ENCODE data around the gene BLTP3A.

Gene BLTP3A

DNA sequence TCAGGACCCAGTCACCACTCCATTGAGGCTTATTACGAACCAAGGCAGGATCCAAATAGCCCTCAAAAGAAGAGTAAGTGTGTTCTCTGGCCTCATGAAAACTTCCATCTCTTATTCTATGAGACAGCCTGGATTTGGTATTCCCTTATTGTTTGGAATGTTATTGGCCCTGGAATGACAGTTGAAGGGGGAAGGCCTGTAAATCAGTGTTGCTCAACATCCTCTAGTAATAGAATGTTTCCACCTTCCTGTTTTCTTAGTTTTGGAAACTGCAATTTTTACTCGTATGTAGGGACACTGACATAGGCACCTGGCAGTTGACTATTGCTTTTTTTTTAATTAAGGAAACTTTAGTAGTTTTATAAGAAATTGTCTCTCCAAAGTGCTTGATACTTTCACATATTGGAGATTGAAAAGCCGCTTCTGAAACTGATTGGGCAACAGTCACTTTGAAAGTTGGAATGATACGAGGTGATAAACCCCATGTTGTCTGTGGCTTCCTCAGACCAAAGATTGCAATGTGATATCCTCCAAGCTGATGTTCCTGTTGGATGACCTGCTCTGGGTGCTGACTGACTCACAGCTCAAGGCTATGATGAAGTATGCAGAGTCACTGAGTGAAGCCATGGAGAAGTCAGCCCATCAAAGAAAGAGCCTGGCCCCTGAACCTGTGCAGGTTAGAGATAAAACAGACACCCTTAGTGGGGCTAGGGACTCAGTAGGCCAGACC lies 43.1 kb downstream of the BLTP3A start:
- Histone ChIP-seq H3K27ac (ENCODE audit: low read length, poor library complexity, severe bottlenecking) (no peak overlapping the region), H3K9me3 (ENCODE audit: control insufficient read depth, low read length) (no peaks in the 10 kb centered on the region), H4K8ac (ENCODE audit: low read length) (no peak overlapping the region), H3K14ac (ENCODE audit: low read length in 2 of 2) (no peak overlapping the region), H2AFZ (ENCODE audit: low read depth, low read length) (no peak overlapping the region), H4K91ac (ENCODE audit: low read length) (no peak overlapping the region), H3K4me2 (ENCODE audit: low read length, poor library complexity, severe bottlenecking) (no peak overlapping the region), H2BK120ac (ENCODE audit: low read depth, low read length) (no peak overlapping the region), H3K18ac (ENCODE audit: low read depth in 1 of 2, low read length in 2 of 2) (no peak overlapping the region), H2BK15ac (ENCODE audit: low read depth, poor library complexity, severe bottlenecking) (no peak overlapping the region), H3K23ac (ENCODE audit: low read length in 2 of 2) (peak overlapping the region in 1 of 2 experiments; percentile 73), H2BK12ac (ENCODE audit: low read length in 2 of 2) (no peak overlapping the region), H3K27me3 (ENCODE audit: control insufficient read depth in 1 of 2, insufficient read depth in 1 of 2, low read length in 2 of 2) (no peaks in the 10 kb centered on the region), H3K9ac (ENCODE audit: low read length) (no peak overlapping the region), H2BK5ac (ENCODE audit: low read depth, low read length, poor library complexity, severe bottlenecking) (no peak overlapping the region), H3K36me3 (ENCODE audit: control insufficient read depth in 1 of 2, insufficient read depth in 2 of 2, low read depth in 1 of 2, low read length in 2 of 2) (peaks cover 11% of the 10 kb centered on the region in 2 experiments), H3K4me3 (ENCODE audit: insufficient read depth in 1 of 2, low read depth in 1 of 2, low read length in 2 of 2) (no peak overlapping the region), H3K4ac (ENCODE audit: low read depth in 1 of 2, low read length in 2 of 2) (no peak overlapping the region), H3K4me1 (ENCODE audit: control insufficient read depth, insufficient read depth, low read depth, low read length) (peaks cover 2% of the 10 kb centered on the region), H3K79me1 (replicated peaks; ENCODE audit: low read length, poor library complexity, severe bottlenecking) (no peaks in the 10 kb centered on the region), H2AK5ac (ENCODE audit: low read length, severe bottlenecking) (no peak overlapping the region)
- peak; percentile 30 for DNase-seq
- 96% methylated on average over 4 of the region's 4 CpGs for WGBS

DNA sequence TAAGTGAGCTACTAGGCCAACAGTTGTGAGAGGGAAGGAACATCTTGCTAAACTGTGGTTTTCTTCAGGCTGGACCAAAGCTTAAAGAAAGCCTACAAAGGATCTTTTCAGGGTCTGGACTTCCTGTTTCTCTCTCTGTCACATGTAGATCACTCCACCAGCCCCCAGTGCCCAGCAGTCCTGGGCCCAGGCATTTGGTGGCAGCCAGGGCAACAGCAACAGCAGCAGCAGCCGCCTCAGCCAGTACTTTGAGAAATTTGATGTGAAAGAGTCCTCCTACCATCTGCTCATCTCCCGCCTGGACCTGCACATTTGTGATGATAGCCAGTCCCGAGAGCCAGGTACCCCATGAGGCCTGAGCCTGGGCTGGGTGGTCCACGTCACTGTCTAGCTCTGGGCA lies 44.1 kb downstream of the BLTP3A start:
- Histone ChIP-seq H3K36me3 (ENCODE audit: control insufficient read depth in 1 of 2, insufficient read depth in 2 of 2, low read depth in 1 of 2, low read length in 2 of 2) (peaks cover 11% of the 10 kb centered on the region in 2 experiments), H2AK5ac (ENCODE audit: low read length, severe bottlenecking) (no peak overlapping the region), H3K18ac (ENCODE audit: low read depth in 1 of 2, low read length in 2 of 2) (no peak overlapping the region), H3K27ac (ENCODE audit: low read length, poor library complexity, severe bottlenecking) (no peak overlapping the region), H2BK15ac (ENCODE audit: low read depth, poor library complexity, severe bottlenecking) (no peak overlapping the region), H4K8ac (ENCODE audit: low read length) (no peak overlapping the region), H3K4me3 (ENCODE audit: insufficient read depth in 1 of 2, low read depth in 1 of 2, low read length in 2 of 2) (no peak overlapping the region), H3K23ac (ENCODE audit: low read length in 2 of 2) (no peak overlapping the region), H3K9ac (ENCODE audit: low read length) (no peak overlapping the region), H2BK12ac (ENCODE audit: low read length in 2 of 2) (no peak overlapping the region), H3K4ac (ENCODE audit: low read depth in 1 of 2, low read length in 2 of 2) (no peak overlapping the region), H3K79me1 (replicated peaks; ENCODE audit: low read length, poor library complexity, severe bottlenecking) (no peaks in the 10 kb centered on the region), H2AFZ (ENCODE audit: low read depth, low read length) (no peak overlapping the region), H3K4me1 (ENCODE audit: control insufficient read depth, insufficient read depth, low read depth, low read length) (peaks cover 2% of the 10 kb centered on the region), H3K27me3 (ENCODE audit: control insufficient read depth in 1 of 2, insufficient read depth in 1 of 2, low read length in 2 of 2) (no peaks in the 10 kb centered on the region), H3K14ac (ENCODE audit: low read length in 2 of 2) (no peak overlapping the region), H3K4me2 (ENCODE audit: low read length, poor library complexity, severe bottlenecking) (no peak overlapping the region), H3K9me3 (ENCODE audit: control insufficient read depth, low read length) (no peaks in the 10 kb centered on the region), H2BK120ac (ENCODE audit: low read depth, low read length) (no peak overlapping the region), H2BK5ac (ENCODE audit: low read depth, low read length, poor library complexity, severe bottlenecking) (no peak overlapping the region), H4K91ac (ENCODE audit: low read length) (peak overlapping the region; percentile 13)
- DNase-seq, result no peak
- WGBS, result 94% methylated on average over 4 of the region's 4 CpGs

DNA sequence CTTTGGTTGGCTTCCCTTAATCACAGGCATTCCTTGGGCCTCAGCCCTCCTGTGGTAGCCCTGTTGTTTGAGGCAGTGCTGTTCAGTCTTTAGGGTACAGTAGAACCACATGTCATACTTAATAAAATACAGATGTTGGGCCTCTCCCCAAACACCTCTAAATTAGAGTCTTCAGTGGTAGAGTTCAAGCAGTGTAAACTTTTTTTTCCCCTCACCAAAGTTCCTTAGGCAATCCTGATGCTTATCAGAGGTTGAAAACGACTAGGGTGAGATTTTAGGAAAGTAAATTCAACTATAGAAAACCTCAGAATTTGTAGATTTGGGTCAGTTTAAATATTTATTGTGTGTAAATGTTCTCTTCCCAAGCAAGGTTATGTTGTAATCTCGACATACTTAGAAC lies 44.6 kb downstream of the BLTP3A start:
- no peak overlapping the region for H3K23ac ChIP-seq (ENCODE audit: low read length in 2 of 2)
- no peak overlapping the region for H3K4me3 ChIP-seq (ENCODE audit: insufficient read depth in 1 of 2, low read depth in 1 of 2, low read length in 2 of 2)
- H2AFZ ChIP-seq (ENCODE audit: low read depth, low read length), result no peak overlapping the region
- H3K4ac ChIP-seq (ENCODE audit: low read depth in 1 of 2, low read length in 2 of 2), result no peak overlapping the region
- H3K9me3 ChIP-seq (ENCODE audit: control insufficient read depth, low read length), result no peaks in the 10 kb centered on the region
- no peak overlapping the region for H3K27ac ChIP-seq (ENCODE audit: low read length, poor library complexity, severe bottlenecking)
- H3K79me1 ChIP-seq (replicated peaks; ENCODE audit: low read length, poor library complexity, severe bottlenecking), result no peaks in the 10 kb centered on the region
- WGBS, result 83% methylated on average over 1 of the region's 2 CpGs
- H3K18ac ChIP-seq (ENCODE audit: low read depth in 1 of 2, low read length in 2 of 2), result no peak overlapping the region
- H2AK5ac ChIP-seq (ENCODE audit: low read length, severe bottlenecking), result no peak overlapping the region
- no peak overlapping the region for H2BK120ac ChIP-seq (ENCODE audit: low read depth, low read length)
- H4K91ac ChIP-seq (ENCODE audit: low read length), result no peak overlapping the region
- peaks cover 11% of the 10 kb centered on the region in 2 experiments for H3K36me3 ChIP-seq (ENCODE audit: control insufficient read depth in 1 of 2, insufficient read depth in 2 of 2, low read depth in 1 of 2, low read length in 2 of 2)
- no peak overlapping the region for H3K4me2 ChIP-seq (ENCODE audit: low read length, poor library complexity, severe bottlenecking)
- DNase-seq, result no peak
- H4K8ac ChIP-seq (ENCODE audit: low read length), result no peak overlapping the region
- no peak overlapping the region for H2BK5ac ChIP-seq (ENCODE audit: low read depth, low read length, poor library complexity, severe bottlenecking)
- H3K9ac ChIP-seq (ENCODE audit: low read length), result no peak overlapping the region
- H3K27me3 ChIP-seq (ENCODE audit: control insufficient read depth in 1 of 2, insufficient read depth in 1 of 2, low read length in 2 of 2), result no peaks in the 10 kb centered on the region
- H3K4me1 ChIP-seq (ENCODE audit: control insufficient read depth, insufficient read depth, low read depth, low read length), result peaks cover 2% of the 10 kb centered on the region
- H3K14ac ChIP-seq (ENCODE audit: low read length in 2 of 2), result no peak overlapping the region
- no peak overlapping the region for H2BK12ac ChIP-seq (ENCODE audit: low read length in 2 of 2)
- no peak overlapping the region for H2BK15ac ChIP-seq (ENCODE audit: low read depth, poor library complexity, severe bottlenecking)

DNA sequence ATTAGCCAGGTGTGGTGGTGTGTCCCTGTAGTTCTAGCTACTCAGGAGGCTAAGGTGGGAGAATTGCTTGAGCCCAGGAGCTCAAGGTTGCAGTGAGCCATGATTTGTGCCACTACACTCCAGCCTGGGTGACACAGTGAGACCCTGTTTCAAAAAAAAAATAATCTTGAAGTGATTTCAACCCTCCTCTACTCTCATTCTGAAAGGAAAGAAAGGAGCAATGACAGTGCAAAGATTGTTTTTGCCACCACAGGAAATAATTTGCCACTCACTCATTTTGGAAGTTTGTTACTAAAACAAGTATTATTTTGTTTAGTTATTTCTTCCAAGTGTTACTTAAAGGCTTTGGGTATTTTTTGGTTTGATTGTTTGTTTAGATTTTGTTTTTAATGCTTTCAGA lies 45.6 kb downstream of the BLTP3A start:
- H3K4ac ChIP-seq (ENCODE audit: low read depth in 1 of 2, low read length in 2 of 2), result no peak overlapping the region
- peaks cover 11 to 16% of the 10 kb centered on the region in 2 experiments for H3K36me3 ChIP-seq (ENCODE audit: control insufficient read depth in 1 of 2, insufficient read depth in 2 of 2, low read depth in 1 of 2, low read length in 2 of 2)
- H2BK5ac ChIP-seq (ENCODE audit: low read depth, low read length, poor library complexity, severe bottlenecking), result no peak overlapping the region
- H3K27ac ChIP-seq (ENCODE audit: low read length, poor library complexity, severe bottlenecking), result no peak overlapping the region
- H3K9me3 ChIP-seq (ENCODE audit: control insufficient read depth, low read length), result no peaks in the 10 kb centered on the region
- no peak overlapping the region for H2BK12ac ChIP-seq (ENCODE audit: low read length in 2 of 2)
- no peak overlapping the region for H3K4me2 ChIP-seq (ENCODE audit: low read length, poor library complexity, severe bottlenecking)
- no peak overlapping the region for H3K23ac ChIP-seq (ENCODE audit: low read length in 2 of 2)
- no peak overlapping the region for H2AK5ac ChIP-seq (ENCODE audit: low read length, severe bottlenecking)
- no peak for DNase-seq
- H3K9ac ChIP-seq (ENCODE audit: low read length), result no peak overlapping the region
- H3K27me3 ChIP-seq (ENCODE audit: control insufficient read depth in 1 of 2, insufficient read depth in 1 of 2, low read length in 2 of 2), result no peaks in the 10 kb centered on the region
- no peak overlapping the region for H3K4me3 ChIP-seq (ENCODE audit: insufficient read depth in 1 of 2, low read depth in 1 of 2, low read length in 2 of 2)
- no peaks in the 10 kb centered on the region for H3K79me1 ChIP-seq (replicated peaks; ENCODE audit: low read length, poor library complexity, severe bottlenecking)
- H3K18ac ChIP-seq (ENCODE audit: low read depth in 1 of 2, low read length in 2 of 2), result no peak overlapping the region
- H3K4me1 ChIP-seq (ENCODE audit: control insufficient read depth, insufficient read depth, low read depth, low read length), result peaks cover 2% of the 10 kb centered on the region
- no peak overlapping the region for H3K14ac ChIP-seq (ENCODE audit: low read length in 2 of 2)
- H2BK120ac ChIP-seq (ENCODE audit: low read depth, low read length), result no peak overlapping the region
- no peak overlapping the region for H2AFZ ChIP-seq (ENCODE audit: low read depth, low read length)
- no peak overlapping the region for H2BK15ac ChIP-seq (ENCODE audit: low read depth, poor library complexity, severe bottlenecking)
- H4K8ac ChIP-seq (ENCODE audit: low read length), result no peak overlapping the region
- H4K91ac ChIP-seq (ENCODE audit: low read length), result no peak overlapping the region
